Lower leg skin (tissue), 3 donors: ENCODE measurements around the gene SLC35A3.

Source experiments
- POLR2A ChIP-seq, 2 donors: fragments of 450-650 bp; IDR thresholded peaks; one replicate each; pipeline ENCODE4 v1.6.1; 2016 to 2017; ENCODE audit warnings: antibody characterized with exemption in 2 of 2, mild to moderate bottlenecking in 1 of 2, moderate library complexity in 1 of 2
- TF ChIP-seq, protein P1 (sequence below), 3 donors: fragments of 450-650 bp; IDR thresholded peaks; one replicate each; pipeline ENCODE4 v1.5.1; 2016; ENCODE audit warnings: antibody characterized with exemption in 3 of 3, mild to moderate bottlenecking in 3 of 3, moderate library complexity in 2 of 3

DNA sequence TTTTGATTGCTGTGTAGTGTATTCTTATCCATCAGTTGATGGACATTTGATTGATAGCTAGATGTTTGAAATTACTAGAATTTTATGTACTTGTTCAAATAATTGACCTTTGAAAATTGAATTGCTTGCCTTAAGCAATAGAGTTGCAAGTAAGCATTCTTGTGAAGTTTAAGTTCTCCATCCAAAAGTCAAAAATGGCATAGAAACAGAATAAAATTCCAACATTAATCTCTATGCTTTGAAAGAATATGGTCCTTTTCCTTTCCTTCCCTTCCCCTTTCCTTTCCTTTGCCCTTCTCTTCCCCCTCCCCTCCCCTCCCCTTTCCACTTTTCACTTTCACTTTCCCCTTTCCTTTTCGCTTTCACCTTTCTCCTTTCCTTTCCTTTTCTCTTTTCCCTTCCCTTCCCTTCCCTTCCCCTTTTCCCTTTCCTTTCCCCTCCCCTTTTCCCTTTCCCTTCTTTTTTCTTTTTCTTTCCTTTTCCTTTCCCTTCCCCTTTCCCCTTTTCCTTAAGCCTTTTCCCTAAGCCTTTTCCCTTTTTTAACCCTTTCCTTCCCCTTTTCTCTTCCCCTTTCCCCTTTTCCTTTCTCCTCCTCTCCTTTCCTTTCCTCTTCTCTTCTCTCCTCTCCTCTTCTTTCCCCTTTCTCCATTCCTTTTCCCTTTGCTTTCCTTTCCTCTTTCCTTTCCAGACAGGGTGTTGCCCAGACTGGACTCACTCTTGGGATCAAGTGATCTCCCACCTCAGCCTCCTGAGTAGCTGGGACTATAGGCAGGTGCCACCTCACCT is 95.6 kb downstream of the SLC35A3 start:
- TF ChIP-seq, protein P1, sequence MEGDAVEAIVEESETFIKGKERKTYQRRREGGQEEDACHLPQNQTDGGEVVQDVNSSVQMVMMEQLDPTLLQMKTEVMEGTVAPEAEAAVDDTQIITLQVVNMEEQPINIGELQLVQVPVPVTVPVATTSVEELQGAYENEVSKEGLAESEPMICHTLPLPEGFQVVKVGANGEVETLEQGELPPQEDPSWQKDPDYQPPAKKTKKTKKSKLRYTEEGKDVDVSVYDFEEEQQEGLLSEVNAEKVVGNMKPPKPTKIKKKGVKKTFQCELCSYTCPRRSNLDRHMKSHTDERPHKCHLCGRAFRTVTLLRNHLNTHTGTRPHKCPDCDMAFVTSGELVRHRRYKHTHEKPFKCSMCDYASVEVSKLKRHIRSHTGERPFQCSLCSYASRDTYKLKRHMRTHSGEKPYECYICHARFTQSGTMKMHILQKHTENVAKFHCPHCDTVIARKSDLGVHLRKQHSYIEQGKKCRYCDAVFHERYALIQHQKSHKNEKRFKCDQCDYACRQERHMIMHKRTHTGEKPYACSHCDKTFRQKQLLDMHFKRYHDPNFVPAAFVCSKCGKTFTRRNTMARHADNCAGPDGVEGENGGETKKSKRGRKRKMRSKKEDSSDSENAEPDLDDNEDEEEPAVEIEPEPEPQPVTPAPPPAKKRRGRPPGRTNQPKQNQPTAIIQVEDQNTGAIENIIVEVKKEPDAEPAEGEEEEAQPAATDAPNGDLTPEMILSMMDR (IDR thresholded peaks at IDR 0.05): no peak
- no peak for TF ChIP-seq POLR2A (IDR thresholded peaks at IDR 0.05)
